Measurements from ENCODE around the gene KCNQ5. TPM values are rescaled to one million over a fixed set of nuclear protein-coding genes. Genes with fewer than 3 reads are reported as not detected.

Gene KCNQ5
- total RNA-seq, 1 experiment from 2014 or later, result 9.4 TPM

DNA sequence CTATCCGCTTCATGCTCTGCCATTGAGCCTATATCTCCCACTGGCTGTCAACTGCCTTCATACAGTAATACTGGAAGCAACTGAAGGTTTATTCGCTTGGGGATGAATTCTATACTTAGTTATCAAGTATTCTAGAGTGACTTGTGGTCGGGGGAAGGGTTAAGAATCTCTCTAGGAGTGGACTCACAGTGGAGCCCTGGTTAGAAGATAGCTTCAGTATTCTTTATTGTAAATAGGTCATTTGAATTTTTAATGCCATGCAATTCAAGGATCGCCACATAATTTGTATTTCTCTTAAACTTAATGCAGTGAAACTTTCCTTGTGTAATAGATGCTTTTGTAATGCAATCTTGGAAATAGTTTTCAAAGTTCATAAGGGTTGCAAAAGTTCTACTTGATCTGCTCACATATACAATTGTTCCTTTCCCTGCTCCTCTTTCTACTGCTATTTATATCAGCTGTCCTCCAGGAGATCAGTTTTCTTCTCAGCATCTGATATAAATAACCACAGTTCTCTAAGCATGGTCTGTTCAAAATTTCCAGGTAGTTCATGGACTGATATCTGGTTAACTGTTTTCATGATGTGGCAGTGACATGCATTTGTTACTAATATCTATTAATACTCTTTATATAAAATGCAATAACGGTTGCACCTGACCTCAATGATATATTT, 120.3 kb downstream of the KCNQ5 start:
- ATAC-seq, result no peak
- intact Hi-C loops (cut with micrococcal nuclease; ENCODE audit: unreplicated experiment), result no loop called here
- no peak for DNase-seq (ENCODE audit: low read depth, low spot score)
- H3K4me3 ChIP-seq (ENCODE audit: low read depth in 2 of 2, low read length in 2 of 2), result no peak overlapping the region
- TF ChIP-seq, protein P1, sequence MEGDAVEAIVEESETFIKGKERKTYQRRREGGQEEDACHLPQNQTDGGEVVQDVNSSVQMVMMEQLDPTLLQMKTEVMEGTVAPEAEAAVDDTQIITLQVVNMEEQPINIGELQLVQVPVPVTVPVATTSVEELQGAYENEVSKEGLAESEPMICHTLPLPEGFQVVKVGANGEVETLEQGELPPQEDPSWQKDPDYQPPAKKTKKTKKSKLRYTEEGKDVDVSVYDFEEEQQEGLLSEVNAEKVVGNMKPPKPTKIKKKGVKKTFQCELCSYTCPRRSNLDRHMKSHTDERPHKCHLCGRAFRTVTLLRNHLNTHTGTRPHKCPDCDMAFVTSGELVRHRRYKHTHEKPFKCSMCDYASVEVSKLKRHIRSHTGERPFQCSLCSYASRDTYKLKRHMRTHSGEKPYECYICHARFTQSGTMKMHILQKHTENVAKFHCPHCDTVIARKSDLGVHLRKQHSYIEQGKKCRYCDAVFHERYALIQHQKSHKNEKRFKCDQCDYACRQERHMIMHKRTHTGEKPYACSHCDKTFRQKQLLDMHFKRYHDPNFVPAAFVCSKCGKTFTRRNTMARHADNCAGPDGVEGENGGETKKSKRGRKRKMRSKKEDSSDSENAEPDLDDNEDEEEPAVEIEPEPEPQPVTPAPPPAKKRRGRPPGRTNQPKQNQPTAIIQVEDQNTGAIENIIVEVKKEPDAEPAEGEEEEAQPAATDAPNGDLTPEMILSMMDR (IDR thresholded peaks at IDR 0.05), result no peak
- TF ChIP-seq SIN3A (IDR thresholded peaks at IDR 0.05; ENCODE audit: borderline replicate concordance, insufficient read depth, low read depth, low read length) (no peak), POLR2AphosphoS5 (IDR thresholded peaks at IDR 0.05; ENCODE audit: low read depth, low read length) (no peak), TCF7L2 (IDR thresholded peaks at IDR 0.05; ENCODE audit: low read depth, low read length) (no peak)
- TF ChIP-seq, protein P2, sequence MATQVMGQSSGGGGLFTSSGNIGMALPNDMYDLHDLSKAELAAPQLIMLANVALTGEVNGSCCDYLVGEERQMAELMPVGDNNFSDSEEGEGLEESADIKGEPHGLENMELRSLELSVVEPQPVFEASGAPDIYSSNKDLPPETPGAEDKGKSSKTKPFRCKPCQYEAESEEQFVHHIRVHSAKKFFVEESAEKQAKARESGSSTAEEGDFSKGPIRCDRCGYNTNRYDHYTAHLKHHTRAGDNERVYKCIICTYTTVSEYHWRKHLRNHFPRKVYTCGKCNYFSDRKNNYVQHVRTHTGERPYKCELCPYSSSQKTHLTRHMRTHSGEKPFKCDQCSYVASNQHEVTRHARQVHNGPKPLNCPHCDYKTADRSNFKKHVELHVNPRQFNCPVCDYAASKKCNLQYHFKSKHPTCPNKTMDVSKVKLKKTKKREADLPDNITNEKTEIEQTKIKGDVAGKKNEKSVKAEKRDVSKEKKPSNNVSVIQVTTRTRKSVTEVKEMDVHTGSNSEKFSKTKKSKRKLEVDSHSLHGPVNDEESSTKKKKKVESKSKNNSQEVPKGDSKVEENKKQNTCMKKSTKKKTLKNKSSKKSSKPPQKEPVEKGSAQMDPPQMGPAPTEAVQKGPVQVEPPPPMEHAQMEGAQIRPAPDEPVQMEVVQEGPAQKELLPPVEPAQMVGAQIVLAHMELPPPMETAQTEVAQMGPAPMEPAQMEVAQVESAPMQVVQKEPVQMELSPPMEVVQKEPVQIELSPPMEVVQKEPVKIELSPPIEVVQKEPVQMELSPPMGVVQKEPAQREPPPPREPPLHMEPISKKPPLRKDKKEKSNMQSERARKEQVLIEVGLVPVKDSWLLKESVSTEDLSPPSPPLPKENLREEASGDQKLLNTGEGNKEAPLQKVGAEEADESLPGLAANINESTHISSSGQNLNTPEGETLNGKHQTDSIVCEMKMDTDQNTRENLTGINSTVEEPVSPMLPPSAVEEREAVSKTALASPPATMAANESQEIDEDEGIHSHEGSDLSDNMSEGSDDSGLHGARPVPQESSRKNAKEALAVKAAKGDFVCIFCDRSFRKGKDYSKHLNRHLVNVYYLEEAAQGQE (IDR thresholded peaks at IDR 0.05; ENCODE audit: insufficient read depth in 1 of 2, low read depth in 2 of 2, low read length in 1 of 2), result no peak
- H3K27ac ChIP-seq (ENCODE audit: low read length), result no peak overlapping the region; the same call in 1 of the 2 replicates
- H3K9me3 ChIP-seq (ENCODE audit: control insufficient read depth, insufficient read depth, low read depth, low read length), result no peaks in the 10 kb centered on the region
- H3K27me3 ChIP-seq (ENCODE audit: control insufficient read depth, insufficient read depth, low read length), result no peaks in the 10 kb centered on the region
- POLR2A ChIA-PET, result no interaction called here
- no peaks in the 10 kb centered on the region for H3K36me3 ChIP-seq (ENCODE audit: control insufficient read depth, insufficient read depth, low read length)
- in situ Hi-C loops (cut with HindIII; ENCODE audit: low pct_unique_long_range_greater_than_20kb, low sequenced_read_pairs), result no loop called here
- H3K4me1 ChIP-seq (ENCODE audit: control insufficient read depth, insufficient read depth, low read length), result no peaks in the 10 kb centered on the region
- CTCF ChIA-PET, result no interaction called here
- no TSS peak for BruUV-seq (replicated peaks)

DNA sequence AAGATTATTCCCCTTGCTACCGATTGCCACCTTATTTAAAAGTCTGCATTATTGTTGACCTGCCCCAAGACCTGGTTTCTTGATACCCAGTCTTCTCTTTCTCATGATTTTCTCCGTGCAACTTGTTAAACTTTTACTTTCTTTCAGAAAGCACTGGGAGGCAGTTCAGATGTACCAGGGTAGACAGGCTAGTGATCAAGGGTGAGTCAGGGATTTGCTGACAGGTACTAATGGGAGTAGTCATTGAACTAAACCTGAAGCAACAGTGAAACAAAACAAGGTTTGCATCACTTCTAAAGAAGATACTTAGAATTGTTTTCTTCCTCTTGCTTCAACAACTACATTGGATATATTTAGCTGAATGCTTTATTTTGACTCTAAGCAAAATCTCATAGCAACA, 124.4 kb downstream of the KCNQ5 start:
- Histone ChIP-seq H3K27me3 (ENCODE audit: control insufficient read depth, insufficient read depth, low read length) (no peaks in the 10 kb centered on the region), H3K9me3 (ENCODE audit: control insufficient read depth, insufficient read depth, low read depth, low read length) (no peaks in the 10 kb centered on the region), H3K4me3 (ENCODE audit: low read depth in 2 of 2, low read length in 2 of 2) (no peak overlapping the region), H3K36me3 (ENCODE audit: control insufficient read depth, insufficient read depth, low read length) (no peaks in the 10 kb centered on the region), H3K27ac (ENCODE audit: low read length) (no peak overlapping the region), H3K4me1 (ENCODE audit: control insufficient read depth, insufficient read depth, low read length) (no peaks in the 10 kb centered on the region)
- no TSS peak for BruUV-seq (replicated peaks)
- in situ Hi-C loops (cut with HindIII; ENCODE audit: low pct_unique_long_range_greater_than_20kb, low sequenced_read_pairs), result no loop called here
- DNase-seq (ENCODE audit: low read depth, low spot score) (peak; percentile 13), ATAC-seq (no peak)
- intact Hi-C loops (cut with micrococcal nuclease; ENCODE audit: unreplicated experiment), result no loop called here
- ChIA-PET POLR2A (no interaction called here), CTCF (no interaction called here)
- no peak for TF ChIP-seq SIN3A (IDR thresholded peaks at IDR 0.05; ENCODE audit: borderline replicate concordance, insufficient read depth, low read depth, low read length)
- TF ChIP-seq TCF7L2 (IDR thresholded peaks at IDR 0.05; ENCODE audit: low read depth, low read length), result no peak

DNA sequence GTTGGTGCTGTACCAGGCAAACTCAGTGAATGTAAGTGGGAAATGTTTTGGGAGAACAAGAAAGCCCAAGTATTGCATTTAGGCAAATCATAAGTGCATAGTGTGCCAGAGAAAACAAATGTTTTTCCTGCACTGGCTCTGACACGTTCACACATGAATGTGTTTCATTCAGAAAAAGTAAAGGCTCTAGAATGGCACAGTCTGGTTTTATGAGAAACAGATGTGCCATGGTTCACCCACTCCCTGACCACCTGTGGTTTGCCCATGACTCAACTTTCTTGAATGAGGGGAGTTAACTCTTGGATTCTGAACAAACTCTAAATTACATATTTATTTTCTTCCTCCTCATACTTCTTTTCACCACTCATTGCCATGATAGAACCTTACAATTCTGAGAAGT, 126.9 kb downstream of the KCNQ5 start:
- in situ Hi-C loops (cut with HindIII; ENCODE audit: low pct_unique_long_range_greater_than_20kb, low sequenced_read_pairs), result no loop called here
- ChIA-PET CTCF (no interaction called here), POLR2A (no interaction called here)
- Histone ChIP-seq H3K36me3 (ENCODE audit: control insufficient read depth, insufficient read depth, low read length) (no peaks in the 10 kb centered on the region), H3K4me1 (ENCODE audit: control insufficient read depth, insufficient read depth, low read length) (no peaks in the 10 kb centered on the region), H3K4me3 (ENCODE audit: low read depth in 2 of 2, low read length in 2 of 2) (no peak overlapping the region), H3K9me3 (ENCODE audit: control insufficient read depth, insufficient read depth, low read depth, low read length) (no peaks in the 10 kb centered on the region), H3K27me3 (ENCODE audit: control insufficient read depth, insufficient read depth, low read length) (no peaks in the 10 kb centered on the region), H3K27ac (ENCODE audit: low read length) (no peak overlapping the region)
- TF ChIP-seq POLR2AphosphoS5 (IDR thresholded peaks at IDR 0.05; ENCODE audit: low read depth, low read length) (no peak), SIN3A (IDR thresholded peaks at IDR 0.05; ENCODE audit: borderline replicate concordance, insufficient read depth, low read depth, low read length) (no peak), TCF7L2 (IDR thresholded peaks at IDR 0.05; ENCODE audit: low read depth, low read length) (no peak)
- TF ChIP-seq, protein P2 (IDR thresholded peaks at IDR 0.05; ENCODE audit: insufficient read depth in 1 of 2, low read depth in 2 of 2, low read length in 1 of 2), result no peak
- TF ChIP-seq, protein P1 (IDR thresholded peaks at IDR 0.05), result no peak
- DNase-seq (ENCODE audit: low read depth, low spot score), result no peak
- intact Hi-C loops (cut with micrococcal nuclease; ENCODE audit: unreplicated experiment), result no loop called here
- no TSS peak for BruUV-seq (replicated peaks)
- ATAC-seq, result no peak

All from Panc1 (cell line).